K562 (cell line): ENCODE results near the gene POMT2.

Experiments used
- MCM7 ChIP-seq, 2 experiments: fragments of 450-650 bp; IDR thresholded peaks; 2 replicates each; pipeline ENCODE4 v1.6.1; 2016 to 2018
- NCOA6 ChIP-seq: fragments of 450-650 bp; IDR thresholded peaks from 2 replicates; pipeline ENCODE4 v1.6.1; 2017; ENCODE audit warnings: mild to moderate bottlenecking
- SRSF1 ChIP-seq: fragments of 200-400 bp; formaldehyde crosslinking; IDR thresholded peaks from 2 replicates; pipeline ENCODE4 v1.6.1; 2017; ENCODE audit warnings: mild to moderate bottlenecking, low read depth, low read length, moderate library complexity

DNA sequence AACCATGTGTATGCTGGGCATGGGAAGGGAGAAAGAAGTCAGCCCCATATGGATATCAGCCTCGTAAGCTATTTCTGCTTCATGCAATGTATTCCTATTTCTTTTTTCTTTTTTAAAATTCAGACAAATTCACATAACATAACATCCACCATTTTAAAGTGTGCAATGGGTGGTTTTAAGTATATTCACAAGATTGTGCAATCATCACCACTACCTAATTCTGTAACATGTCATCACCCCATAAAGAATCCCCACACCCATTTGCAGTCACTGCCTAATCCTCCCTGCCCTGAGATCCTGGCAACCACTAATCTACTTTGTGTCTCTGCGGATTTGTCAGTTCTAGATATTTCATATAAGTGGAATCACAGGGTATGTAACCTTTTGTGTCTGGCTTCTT, 9.5 kb downstream of the POMT2 start:
- no peak for TF ChIP-seq NCOA6
- no peak for TF ChIP-seq MCM7 (IDR thresholded peaks at IDR 0.05)
- TF ChIP-seq SRSF1: no peak
